SHP77 treated with DMSO at 0.1 percent for 48 hours (cell line): Measurements from ENCODE around the gene HOXC6.

ENCODE experiments used
- DNase-seq: peaks from one replicate; lab custom pipeline; 2025; lab: John Stamatoyannopoulos, UW

The HOXC6 gene

GRCh38 chr12:54016051-54016450, 12.2 kb upstream of the HOXC6 start:
- no peak for DNase-seq

GRCh38 chr12:54016478-54016964, 11.7 kb upstream of the HOXC6 start:
- DNase-seq = peak; percentile 17

- DNase-seq = peak; percentile 80
Observed at GRCh38 chr12:54017027-54017788, 11.0 kb upstream of the HOXC6 start.

GRCh38 chr12:54017878-54018467, 10.3 kb upstream of the HOXC6 start:
- DNase-seq = peak; percentile 88

- peak; percentile 19 for DNase-seq
Observed at GRCh38 chr12:54018468-54018984, 9.7 kb upstream of the HOXC6 start.

GRCh38 chr12:54019091-54019811, 9.0 kb upstream of the HOXC6 start:
- DNase-seq = no peak

GRCh38 chr12:54019924-54020590, 8.2 kb upstream of the HOXC6 start:
- DNase-seq = peak; percentile 34

- DNase-seq = no peak
Observed at GRCh38 chr12:54020591-54021405, 7.4 kb upstream of the HOXC6 start.

GRCh38 chr12:54021432-54022013, 6.7 kb upstream of the HOXC6 start:
- no peak for DNase-seq

GRCh38 chr12:54022960-54023884, 5.0 kb upstream of the HOXC6 start:
- no peak for DNase-seq

- DNase-seq = no peak
Observed at GRCh38 chr12:54024127-54024526, 4.1 kb upstream of the HOXC6 start.

- DNase-seq = no peak
Observed at GRCh38 chr12:54024581-54025305, 3.5 kb upstream of the HOXC6 start.

- DNase-seq = no peak
Observed at GRCh38 chr12:54025499-54026405, 2.5 kb upstream of the HOXC6 start.

- no peak for DNase-seq
Observed at GRCh38 chr12:54026640-54027441, 1.4 kb upstream of the HOXC6 start.

GRCh38 chr12:54027442-54027786, 826 bp upstream of the HOXC6 start:
- no peak for DNase-seq

- DNase-seq = no peak
Observed at GRCh38 chr12:54029529-54030441, 1.5 kb downstream of the HOXC6 start.
